ENCODE results near the gene SPEG. TPM values are rescaled to one million over a fixed set of nuclear protein-coding genes. Genes with fewer than 3 reads are reported as not detected.

SPEG gene
- total and polyA plus RNA-seq, 2 of the 8 experiments (the other 6 are each of a cell fraction or from before 2014, with no cell fraction given): 19.9 to 32.0 TPM

DNA sequence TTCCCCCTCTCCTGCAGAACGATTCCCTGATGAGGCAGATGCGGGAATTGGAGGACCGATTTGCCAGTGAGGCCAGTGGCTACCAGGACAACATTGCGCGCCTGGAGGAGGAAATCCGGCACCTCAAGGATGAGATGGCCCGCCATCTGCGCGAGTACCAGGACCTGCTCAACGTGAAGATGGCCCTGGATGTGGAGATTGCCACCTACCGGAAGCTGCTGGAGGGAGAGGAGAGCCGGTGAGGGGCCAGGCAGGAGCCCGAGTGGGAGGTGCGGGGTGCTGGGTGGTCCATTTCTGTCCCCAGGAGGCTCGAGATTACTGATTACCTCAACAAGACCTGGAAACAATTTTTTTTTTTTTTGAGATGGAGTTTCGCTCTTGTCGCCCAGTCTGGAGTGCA lies 13.3 kb upstream of the SPEG start:
- no peak for DNase-seq (ENCODE audit: low read depth in 1 of 2, low spot score in 2 of 2)
- Histone ChIP-seq H2BK5ac (ENCODE audit: low read depth, low read length) (no peak overlapping the region), H4K91ac (replicated peaks; ENCODE audit: insufficient read length, low read length) (no peak overlapping the region), H2AFZ (ENCODE audit: low read length) (no peak overlapping the region), H4K8ac (ENCODE audit: extremely low read depth, insufficient read depth, low read length) (no peak overlapping the region; the same call in 1 of the 2 replicates), H4K20me1 (replicated peaks in 1 of 2; ENCODE audit: control insufficient read depth in 1 of 2, insufficient read depth in 2 of 2, low read length in 2 of 2) (peaks cover 0 to 2% of the 10 kb centered on the region in 2 experiments), H3K27ac (ENCODE audit: low read depth, low read length) (no peak overlapping the region), H3K4me1 (replicated peaks in 1 of 4; ENCODE audit: control insufficient read depth in 3 of 4, insufficient read depth in 4 of 4, low read length in 3 of 4) (peaks cover 8 to 22% (median 11%) of the 10 kb centered on the region in 4 experiments; a peak in 6 of 7 replicates), H3K56ac (replicated peaks; ENCODE audit: insufficient read length, low read depth, low read length) (no peak overlapping the region), H4K5ac (ENCODE audit: insufficient read length, low read depth, low read length) (no peak overlapping the region), H3K79me1 (ENCODE audit: low read depth, low read length) (no peaks in the 10 kb centered on the region), H3K23ac (ENCODE audit: insufficient read length) (no peak overlapping the region), H3K14ac (ENCODE audit: insufficient read length) (no peak overlapping the region), H2AK5ac (ENCODE audit: low read depth, low read length) (no peak overlapping the region), H3K27me3 (replicated peaks in 1 of 4; ENCODE audit: control insufficient read depth in 3 of 4, extremely low read depth in 1 of 4, insufficient read depth in 3 of 4, low read length in 3 of 4) (peaks cover 15 to 39% (median 31%) of the 10 kb centered on the region in 4 experiments), H2BK20ac (ENCODE audit: low read length) (no peak overlapping the region), H3K23me2 (ENCODE audit: low read depth, low read length) (peaks cover 2% of the 10 kb centered on the region), H3K36me3 (ENCODE audit: control insufficient read depth in 2 of 4, insufficient read depth in 4 of 4, low read length in 3 of 4) (no peaks in the 10 kb centered on the region), H3K9ac (replicated peaks in 1 of 4; ENCODE audit: extremely low read depth in 1 of 4, low read depth in 3 of 4, low read length in 3 of 4) (no peak overlapping the region), H2BK15ac (ENCODE audit: low read length) (no peak overlapping the region), H2BK120ac (replicated peaks; ENCODE audit: low read depth, low read length) (no peak overlapping the region), H3K79me2 (ENCODE audit: control insufficient read depth in 1 of 2, insufficient read depth in 2 of 2, low read length in 2 of 2) (no peaks in the 10 kb centered on the region), H2BK12ac (ENCODE audit: low read depth, low read length) (no peak overlapping the region), H3K4me3 (ENCODE audit: extremely low read depth in 1 of 4, insufficient read depth in 2 of 4, low read depth in 3 of 4, low read length in 4 of 4) (no peak overlapping the region), H3K9me3 (ENCODE audit: insufficient read depth in 2 of 2, low read depth in 1 of 2, low read length in 1 of 2) (no peaks in the 10 kb centered on the region), H3K18ac (ENCODE audit: extremely low read depth, low read length) (no peak overlapping the region), H3K4ac (replicated peaks; ENCODE audit: insufficient read length, low read depth, low read length) (no peak overlapping the region), H3K4me2 (ENCODE audit: insufficient read depth in 1 of 2, low read depth in 2 of 2, low read length in 2 of 2) (no peak overlapping the region)
- FAIRE-seq: no peak
- TF ChIP-seq SIX5 (IDR thresholded peaks at IDR 0.05; ENCODE audit: low read depth, low read length) (no peak), CHD1 (IDR thresholded peaks at IDR 0.05; ENCODE audit: low read depth, low read length) (no peak), TCF12 (IDR thresholded peaks at IDR 0.05; ENCODE audit: low read depth, low read length) (no peak), EZH2 (IDR thresholded peaks at IDR 0.05; ENCODE audit: low read depth, low read length, severe bottlenecking) (no peak), YY1 (IDR thresholded peaks at IDR 0.05; ENCODE audit: low read depth, low read length) (no peak), PHF8 (conservative IDR thresholded peaks at IDR 0.05; ENCODE audit: low read depth, low read length) (no peak), JUN (IDR thresholded peaks at IDR 0.05; ENCODE audit: low read depth, low read length) (no peak)
- TF ChIP-seq, protein P1, sequence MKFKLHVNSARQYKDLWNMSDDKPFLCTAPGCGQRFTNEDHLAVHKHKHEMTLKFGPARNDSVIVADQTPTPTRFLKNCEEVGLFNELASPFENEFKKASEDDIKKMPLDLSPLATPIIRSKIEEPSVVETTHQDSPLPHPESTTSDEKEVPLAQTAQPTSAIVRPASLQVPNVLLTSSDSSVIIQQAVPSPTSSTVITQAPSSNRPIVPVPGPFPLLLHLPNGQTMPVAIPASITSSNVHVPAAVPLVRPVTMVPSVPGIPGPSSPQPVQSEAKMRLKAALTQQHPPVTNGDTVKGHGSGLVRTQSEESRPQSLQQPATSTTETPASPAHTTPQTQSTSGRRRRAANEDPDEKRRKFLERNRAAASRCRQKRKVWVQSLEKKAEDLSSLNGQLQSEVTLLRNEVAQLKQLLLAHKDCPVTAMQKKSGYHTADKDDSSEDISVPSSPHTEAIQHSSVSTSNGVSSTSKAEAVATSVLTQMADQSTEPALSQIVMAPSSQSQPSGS (IDR thresholded peaks at IDR 0.05; ENCODE audit: low read length): no peak
- TF ChIP-seq, protein P2, sequence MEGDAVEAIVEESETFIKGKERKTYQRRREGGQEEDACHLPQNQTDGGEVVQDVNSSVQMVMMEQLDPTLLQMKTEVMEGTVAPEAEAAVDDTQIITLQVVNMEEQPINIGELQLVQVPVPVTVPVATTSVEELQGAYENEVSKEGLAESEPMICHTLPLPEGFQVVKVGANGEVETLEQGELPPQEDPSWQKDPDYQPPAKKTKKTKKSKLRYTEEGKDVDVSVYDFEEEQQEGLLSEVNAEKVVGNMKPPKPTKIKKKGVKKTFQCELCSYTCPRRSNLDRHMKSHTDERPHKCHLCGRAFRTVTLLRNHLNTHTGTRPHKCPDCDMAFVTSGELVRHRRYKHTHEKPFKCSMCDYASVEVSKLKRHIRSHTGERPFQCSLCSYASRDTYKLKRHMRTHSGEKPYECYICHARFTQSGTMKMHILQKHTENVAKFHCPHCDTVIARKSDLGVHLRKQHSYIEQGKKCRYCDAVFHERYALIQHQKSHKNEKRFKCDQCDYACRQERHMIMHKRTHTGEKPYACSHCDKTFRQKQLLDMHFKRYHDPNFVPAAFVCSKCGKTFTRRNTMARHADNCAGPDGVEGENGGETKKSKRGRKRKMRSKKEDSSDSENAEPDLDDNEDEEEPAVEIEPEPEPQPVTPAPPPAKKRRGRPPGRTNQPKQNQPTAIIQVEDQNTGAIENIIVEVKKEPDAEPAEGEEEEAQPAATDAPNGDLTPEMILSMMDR (IDR thresholded peaks at IDR 0.05; ENCODE audit: control extremely low read depth in 1 of 3, insufficient read depth in 1 of 3, low read depth in 1 of 3, low read length in 3 of 3): no peak
- CTCF ChIA-PET (ENCODE audit: partially characterized antibody): interaction anchor here (1.2 to 88.6 kb wide), 3 partner anchors 12 to 68 kb away, joined by 4 to 7248 read pairs (median 128); partner anchors contain the start of genes ASIC4, CHPF, GMPPA and SPEG
- POLR2A ChIA-PET (ENCODE audit: partially characterized antibody): no interaction called here
- WGBS, 2 experiments (ENCODE audit: extremely low coverage in 1 of 2, insufficient coverage in 1 of 2, insufficient read length in 1 of 2, insufficient replicate concordance in 2 of 2, low coverage in 1 of 2, low lambda C conversion rate in 2 of 2, missing lambda C conversion rate in 1 of 2): 85% methylated on average over 16 of the region's 17 CpGs; no CpG with 5 or more reads in 1 of the 2 experiments
